Esophagus squamous epithelium (tissue), 5 donors: Measurements from ENCODE around the gene MYT1. TPM values are rescaled to one million over a fixed set of nuclear protein-coding genes. Genes with fewer than 3 reads are reported as not detected.

Experiments
- DNase-seq: peaks from one replicate; lab custom pipeline; 2025; lab: John Stamatoyannopoulos, UW
- H3K27ac ChIP-seq, 4 donors: fragments of 200-600 bp; sonication (generic); one replicate each; pipeline ENCODE4 v1.5.1; 2016 to 2019; ENCODE audit warnings: mild to moderate bottlenecking in 1 of 4
- H3K27me3 ChIP-seq, 4 donors: fragments of 200-600 bp; sonication (generic); 1 replicate in 3 of 4; 2 replicates in 1 of 4; pipeline versions ENCODE4 v1.5.1 to v1.6.0; 2017 to 2021; ENCODE audit warnings: antibody characterized with exemption in 1 of 4
- H3K36me3 ChIP-seq, 3 donors: fragments of 200-600 bp; sonication (generic); one replicate each; pipeline ENCODE4 v1.5.1; 2016 to 2019
- H3K4me1 ChIP-seq, 3 donors: fragments of 200-600 bp; sonication (generic); one replicate each; pipeline ENCODE4 v1.5.1; 2017 to 2019
- H3K4me3 ChIP-seq, 4 donors: fragments of 200-600 bp; sonication (generic); 1 replicate in 3 of 4; 2 replicates in 1 of 4; pipeline ENCODE4 v1.5.1; 2016 to 2019; ENCODE audit warnings: mild to moderate bottlenecking in 2 of 4, moderate library complexity in 1 of 4
- H3K9me3 ChIP-seq, 3 donors: fragments of 200-600 bp; sonication (generic); one replicate each; pipeline ENCODE4 v1.5.1; 2016 to 2019
- POLR2A ChIP-seq, 4 donors: fragments of 450-650 bp; IDR thresholded peaks; one replicate each; pipeline ENCODE4 v1.6.1; 2017; ENCODE audit warnings: antibody characterized with exemption in 4 of 4, mild to moderate bottlenecking in 4 of 4, moderate library complexity in 3 of 4
- WGBS, 2 donors: methylation state at CpG; one replicate each; pipeline ENCODE4 v1.1.5; 2018; 5-methylcytosine and 5-hydroxymethylcytosine counted together
- intact Hi-C: fragments of 100-400 bp; cut with DNase I; formaldehyde crosslinking; loops from one replicate; pipeline ENCODE4 v1.15.0; 2022
- total RNA-seq, 4 donors: library from RNA; depleted of rRNA; stranded (reverse); fragments of >200 nt; gene quantifications; one replicate each; pipeline ENCODE4 v1.1.0, GENCODE V29; 2016
- TF ChIP-seq, protein P1 (sequence below), 6 experiments: fragments of 450-650 bp in 4 of 6; fragments of 200-600 bp in 2 of 6; sonication (generic) in 2 of 6; IDR thresholded peaks; one replicate each; pipeline ENCODE4 v1.5.1; 2016 to 2019; ENCODE audit warnings: antibody characterized with exemption in 6 of 6, mild to moderate bottlenecking in 4 of 6, moderate library complexity in 4 of 6
- donor health status: DM: yes; HTN: yes; CAD: no.

Gene MYT1
- total RNA-seq, 4 donors from 2014 or later, result not detected

DNA sequence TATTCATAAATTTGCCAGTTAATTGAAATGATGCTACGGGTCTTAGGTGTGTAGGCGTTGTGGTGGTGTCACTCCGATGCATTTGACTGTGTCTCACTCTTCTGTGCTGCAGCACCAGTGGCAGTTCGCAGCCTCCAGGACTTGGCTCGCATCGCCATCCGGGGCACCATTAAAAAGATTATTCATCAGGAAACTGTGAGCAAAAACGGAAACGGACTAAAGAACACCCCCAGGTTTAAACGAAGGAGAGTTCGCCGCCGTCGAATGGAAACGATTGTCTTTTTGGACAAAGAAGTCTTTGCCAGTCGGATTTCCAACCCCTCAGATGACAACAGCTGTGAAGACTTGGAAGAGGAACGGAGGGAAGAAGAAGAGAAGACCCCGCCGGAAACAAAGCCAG lies 108.9 kb downstream of the MYT1 start:
- Histone ChIP-seq H3K4me1 (no peaks in the 10 kb centered on the region), H3K9me3 (no peaks in the 10 kb centered on the region), H3K4me3 (no peak overlapping the region), H3K27me3 (no peaks in the 10 kb centered on the region), H3K27ac (no peak overlapping the region), H3K36me3 (peaks cover 3 to 68% (median 3%) of the 10 kb centered on the region in 3 donors)
- no peak for DNase-seq
- whole genome bisulfite sequencing, 2 donors, result 88 to 89% methylated on average over 19 of the region's 19 CpGs
- intact Hi-C loops, result no loop called here
- TF ChIP-seq, protein P1, sequence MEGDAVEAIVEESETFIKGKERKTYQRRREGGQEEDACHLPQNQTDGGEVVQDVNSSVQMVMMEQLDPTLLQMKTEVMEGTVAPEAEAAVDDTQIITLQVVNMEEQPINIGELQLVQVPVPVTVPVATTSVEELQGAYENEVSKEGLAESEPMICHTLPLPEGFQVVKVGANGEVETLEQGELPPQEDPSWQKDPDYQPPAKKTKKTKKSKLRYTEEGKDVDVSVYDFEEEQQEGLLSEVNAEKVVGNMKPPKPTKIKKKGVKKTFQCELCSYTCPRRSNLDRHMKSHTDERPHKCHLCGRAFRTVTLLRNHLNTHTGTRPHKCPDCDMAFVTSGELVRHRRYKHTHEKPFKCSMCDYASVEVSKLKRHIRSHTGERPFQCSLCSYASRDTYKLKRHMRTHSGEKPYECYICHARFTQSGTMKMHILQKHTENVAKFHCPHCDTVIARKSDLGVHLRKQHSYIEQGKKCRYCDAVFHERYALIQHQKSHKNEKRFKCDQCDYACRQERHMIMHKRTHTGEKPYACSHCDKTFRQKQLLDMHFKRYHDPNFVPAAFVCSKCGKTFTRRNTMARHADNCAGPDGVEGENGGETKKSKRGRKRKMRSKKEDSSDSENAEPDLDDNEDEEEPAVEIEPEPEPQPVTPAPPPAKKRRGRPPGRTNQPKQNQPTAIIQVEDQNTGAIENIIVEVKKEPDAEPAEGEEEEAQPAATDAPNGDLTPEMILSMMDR (IDR thresholded peaks at IDR 0.05), result no peak
- TF ChIP-seq POLR2A (IDR thresholded peaks at IDR 0.05), result no peak

GRCh38 chr20:64276817-64277216 lies 112.6 kb downstream of the MYT1 start:
- TF ChIP-seq POLR2A (IDR thresholded peaks at IDR 0.05), result no peak
- TF ChIP-seq, protein P1 (IDR thresholded peaks at IDR 0.05), result no peak
- no peak for DNase-seq
- 83 to 87% methylated on average over 7 of the region's 7 CpGs for WGBS, 2 donors
- intact Hi-C loops, result no loop called here
- Histone ChIP-seq H3K27ac (no peak overlapping the region), H3K4me1 (no peaks in the 10 kb centered on the region), H3K4me3 (no peak overlapping the region), H3K36me3 (peaks cover 0 to 47% (median 0%) of the 10 kb centered on the region in 3 donors), H3K9me3 (no peaks in the 10 kb centered on the region), H3K27me3 (no peaks in the 10 kb centered on the region)

- peaks cover 0 to 38% (median 0%) of the 10 kb centered on the region in 3 donors for H3K36me3 ChIP-seq
- H3K27me3 ChIP-seq, result no peaks in the 10 kb centered on the region
- H3K4me3 ChIP-seq, result no peak overlapping the region
- H3K27ac ChIP-seq, result no peak overlapping the region
- no peaks in the 10 kb centered on the region for H3K4me1 ChIP-seq
- intact Hi-C loops, result no loop called here
- DNase-seq, result no peak
- no peaks in the 10 kb centered on the region for H3K9me3 ChIP-seq
- WGBS, 2 donors, result 79 to 93% methylated on average over 2 to 7 of the region's 10 CpGs
- TF ChIP-seq, protein P1 (IDR thresholded peaks at IDR 0.05), result no peak
- TF ChIP-seq POLR2A (IDR thresholded peaks at IDR 0.05), result no peak
Measured at GRCh38 chr20:64277571-64278316, 113.5 kb downstream of the MYT1 start.

DNA sequence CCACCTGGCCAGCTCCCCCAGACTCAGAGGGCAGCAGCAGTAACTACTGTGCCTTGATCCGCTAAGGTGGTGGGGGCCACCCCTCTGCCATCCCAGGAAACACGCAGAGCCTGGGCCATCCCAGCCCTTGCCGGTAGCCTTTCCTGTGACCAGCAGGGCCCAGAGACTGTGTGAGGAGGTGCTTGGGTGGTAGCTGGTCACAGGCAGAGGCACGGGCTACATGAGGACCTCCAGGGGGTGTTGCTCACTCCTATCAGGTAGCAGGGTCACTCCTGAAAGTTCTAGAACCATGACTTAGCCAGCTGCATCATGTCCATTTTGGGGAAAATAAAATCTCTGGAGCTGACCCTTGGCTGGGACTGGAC lies 114.0 kb downstream of the MYT1 start:
- TF ChIP-seq, protein P1 (IDR thresholded peaks at IDR 0.05), result no peak
- TF ChIP-seq POLR2A (IDR thresholded peaks at IDR 0.05), result no peak
- no CpG with 5 or more reads among the region's 4 CpGs for WGBS, 2 donors
- peaks cover 0 to 32% (median 0%) of the 10 kb centered on the region in 3 donors for H3K36me3 ChIP-seq
- H3K27ac ChIP-seq, result no peak overlapping the region
- no peaks in the 10 kb centered on the region for H3K27me3 ChIP-seq
- no peak overlapping the region for H3K4me3 ChIP-seq
- intact Hi-C loops, result no loop called here
- H3K4me1 ChIP-seq, result no peaks in the 10 kb centered on the region
- H3K9me3 ChIP-seq, result no peaks in the 10 kb centered on the region
- DNase-seq, result no peak

GRCh38 chr20:64279826-64280459 lies 115.7 kb downstream of the MYT1 start:
- H3K4me1 ChIP-seq, result no peaks in the 10 kb centered on the region
- H3K27ac ChIP-seq, result no peak overlapping the region
- no peaks in the 10 kb centered on the region for H3K27me3 ChIP-seq
- intact Hi-C loops, result no loop called here
- H3K9me3 ChIP-seq, result no peaks in the 10 kb centered on the region
- H3K36me3 ChIP-seq, result peaks cover 0 to 16% (median 0%) of the 10 kb centered on the region in 3 donors
- no peak for DNase-seq
- 64 to 70% methylated on average over 3 to 5 of the region's 7 CpGs for WGBS, 2 donors
- no peak overlapping the region for H3K4me3 ChIP-seq
- TF ChIP-seq, protein P1 (IDR thresholded peaks at IDR 0.05), result no peak
- TF ChIP-seq POLR2A (IDR thresholded peaks at IDR 0.05), result no peak
